H1 (cell line): ENCODE data around the gene GRAMD1B.

Experiments
- ATF2 ChIP-seq: IDR thresholded peaks from 2 replicates; pipeline ENCODE4 v1.6.1; 2012; ENCODE audit warnings: low read length, inconsistent platforms
- ATF3 ChIP-seq: IDR thresholded peaks from 2 replicates; pipeline ENCODE4 v1.6.1; 2011; ENCODE audit warnings: low read depth, mild to moderate bottlenecking, low read length; ENCODE audit not compliant: insufficient read depth
- BRCA1 ChIP-seq: IDR thresholded peaks from 2 replicates; pipeline ENCODE4 v1.6.1; 2012; ENCODE audit warnings: low read depth, low read length, improper control_type of control experiment
- CTCF ChIP-seq, 3 experiments: IDR thresholded peaks; 1 replicate in 2 of 3; 2 replicates in 1 of 3; pipeline versions ENCODE4 v1.5.1 to v1.6.1; 2011; ENCODE audit warnings: low read length in 3 of 3, mild to moderate bottlenecking in 3 of 3, inconsistent platforms in 2 of 3, low read depth in 1 of 3, moderate library complexity in 1 of 3; ENCODE audit not compliant: insufficient read depth in 1 of 3; ENCODE audit errors: control extremely low read depth in 1 of 3
- E2F6 ChIP-seq: IDR thresholded peaks from 2 replicates; pipeline ENCODE4 v1.6.1; 2012; ENCODE audit warnings: inconsistent platforms
- EZH2 ChIP-seq: fragments of 200-600 bp; sonication (generic); IDR thresholded peaks from 2 replicates; pipeline ENCODE4 v1.7.1; 2012; ENCODE audit warnings: low read depth, mild to moderate bottlenecking, moderate library complexity, low read length, inconsistent platforms; ENCODE audit not compliant: severe bottlenecking
- JUN ChIP-seq: IDR thresholded peaks from 2 replicates; pipeline ENCODE4 v1.6.1; 2011; ENCODE audit warnings: low read depth, mild to moderate bottlenecking, improper control_type of control experiment, low read length
- MAFK ChIP-seq: IDR thresholded peaks from 2 replicates; pipeline ENCODE4 v1.6.1; 2012; ENCODE audit warnings: low read depth, mild to moderate bottlenecking, improper control_type of control experiment, low read length
- MAX ChIP-seq: IDR thresholded peaks from 2 replicates; pipeline ENCODE4 v1.6.1; 2012; ENCODE audit warnings: inconsistent platforms
- POLR2A ChIP-seq, 2 experiments: IDR thresholded peaks; 1 replicate in 1 of 2; 2 replicates in 1 of 2; pipeline ENCODE4 v1.6.1; 2011; ENCODE audit warnings: low read depth in 2 of 2, low read length in 2 of 2, mild to moderate bottlenecking in 2 of 2; ENCODE audit errors: control extremely low read depth in 1 of 2
- POLR2AphosphoS5 ChIP-seq: IDR thresholded peaks from 2 replicates; pipeline ENCODE4 v1.6.1; 2011; ENCODE audit warnings: low read depth, low read length
- SP1 ChIP-seq: IDR thresholded peaks from 2 replicates; pipeline ENCODE4 v1.6.1; 2011; ENCODE audit warnings: low read depth, low read length
- SP2 ChIP-seq: IDR thresholded peaks from 2 replicates; pipeline ENCODE4 v1.6.1; 2012; ENCODE audit warnings: mild to moderate bottlenecking, low read length, inconsistent platforms
- SUZ12 ChIP-seq: fragments of 200-600 bp; sonication (generic); IDR thresholded peaks from 2 replicates; pipeline ENCODE4 v1.6.1; 2012; ENCODE audit warnings: mild to moderate bottlenecking, inconsistent platforms, low read length, moderate library complexity, mixed read lengths

- TF ChIP-seq POLR2A (IDR thresholded peaks at IDR 0.05; ENCODE audit: control extremely low read depth in 1 of 2, low read depth in 2 of 2, low read length in 2 of 2) (no peak), CTCF (IDR thresholded peaks at IDR 0.05; ENCODE audit: control extremely low read depth in 1 of 3, insufficient read depth in 1 of 3, low read depth in 1 of 3, low read length in 3 of 3) (no peak), ATF3 (no peak), BRCA1 (no peak), POLR2AphosphoS5 (no peak), MAFK (no peak), SP2 (no peak), EZH2 (no peak), ATF2 (no peak), SP1 (no peak), E2F6 (no peak), JUN (no peak), SUZ12 (no peak), MAX (no peak)
Measured at GRCh38 chr11:123408619-123409455, 21.2 kb upstream of the GRAMD1B start.
